ENCODE measurements around the gene RASSF3.

Gene RASSF3

GRCh38 chr12:64610079-64610659, at the start of gene RASSF3:
RASSF3 (plus strand) TSS chr12:64610495; CDS start chr12:64610633, 138 bp downstream.
- H3F3A ChIP-seq (ENCODE audit: low read depth) = no peaks in the 10 kb centered on the region
- H3K4me3 ChIP-seq (ENCODE audit: low read length, poor library complexity, severe bottlenecking) = peak within 1 kb of the TSS; percentile 77
- no peaks in the 10 kb centered on the region for H3K9me2 ChIP-seq (replicated peaks; ENCODE audit: low read depth, low read length)
- no peaks in the 10 kb centered on the region for H3K27me3 ChIP-seq (ENCODE audit: insufficient read depth, low read length, poor library complexity, severe bottlenecking)
- H3K4me1 ChIP-seq (ENCODE audit: insufficient read depth, low read length, poor library complexity, severe bottlenecking) = peaks cover 36% of the 10 kb centered on the region
- H3K4me2 ChIP-seq (ENCODE audit: low read depth, low read length, poor library complexity, severe bottlenecking) = peak within 1 kb of the TSS; percentile 95
- peaks cover 7% of the 10 kb centered on the region for H4K20me1 ChIP-seq (ENCODE audit: insufficient read depth, low read length, poor library complexity, severe bottlenecking)
- H3K9ac ChIP-seq (ENCODE audit: low read depth, low read length, poor library complexity, severe bottlenecking) = peak within 1 kb of the TSS; percentile 81
- no peaks in the 10 kb centered on the region for H3K36me3 ChIP-seq (ENCODE audit: insufficient read depth, low read length)
- H2AFZ ChIP-seq (ENCODE audit: low read length) = peak within 1 kb of the TSS; percentile 89
- H3K79me2 ChIP-seq (ENCODE audit: insufficient read depth, low read length) = peaks cover 48% of the 10 kb centered on the region
- no peaks in the 10 kb centered on the region for H3K9me3 ChIP-seq (ENCODE audit: insufficient read depth, low read depth, low read length)
- no peak for TF ChIP-seq EZH2phosphoT487 (IDR thresholded peaks at IDR 0.05; ENCODE audit: borderline replicate concordance)
- no peak for TF ChIP-seq CTCF (conservative IDR thresholded peaks at IDR 0.05; ENCODE audit: low read length)

- Histone ChIP-seq H3K4me3 (ENCODE audit: low read length, poor library complexity, severe bottlenecking) (no peak overlapping the region), H3F3A (ENCODE audit: low read depth) (no peaks in the 10 kb centered on the region), H3K27me3 (ENCODE audit: insufficient read depth, low read length, poor library complexity, severe bottlenecking) (no peaks in the 10 kb centered on the region), H3K79me2 (ENCODE audit: insufficient read depth, low read length) (no peaks in the 10 kb centered on the region), H3K36me3 (ENCODE audit: insufficient read depth, low read length) (no peaks in the 10 kb centered on the region), H3K4me1 (ENCODE audit: insufficient read depth, low read length, poor library complexity, severe bottlenecking) (no peaks in the 10 kb centered on the region), H4K20me1 (ENCODE audit: insufficient read depth, low read length, poor library complexity, severe bottlenecking) (no peaks in the 10 kb centered on the region), H3K9me3 (ENCODE audit: insufficient read depth, low read depth, low read length) (no peaks in the 10 kb centered on the region), H3K9me2 (replicated peaks; ENCODE audit: low read depth, low read length) (no peaks in the 10 kb centered on the region), H3K9ac (ENCODE audit: low read depth, low read length, poor library complexity, severe bottlenecking) (no peak overlapping the region), H2AFZ (ENCODE audit: low read length) (no peak overlapping the region), H3K4me2 (ENCODE audit: low read depth, low read length, poor library complexity, severe bottlenecking) (no peak overlapping the region)
- no peak for TF ChIP-seq EZH2phosphoT487 (IDR thresholded peaks at IDR 0.05; ENCODE audit: borderline replicate concordance)
- TF ChIP-seq CTCF (conservative IDR thresholded peaks at IDR 0.05; ENCODE audit: low read length) = no peak
Observed at GRCh38 chr12:64561302-64562136, 48.8 kb upstream of the RASSF3 start.

GRCh38 chr12:64566122-64566521, 44.2 kb upstream of the RASSF3 start:
- Histone ChIP-seq H3K9ac (ENCODE audit: low read depth, low read length, poor library complexity, severe bottlenecking) (no peak overlapping the region), H4K20me1 (ENCODE audit: insufficient read depth, low read length, poor library complexity, severe bottlenecking) (no peaks in the 10 kb centered on the region), H2AFZ (ENCODE audit: low read length) (no peak overlapping the region), H3K4me3 (ENCODE audit: low read length, poor library complexity, severe bottlenecking) (no peak overlapping the region), H3K27me3 (ENCODE audit: insufficient read depth, low read length, poor library complexity, severe bottlenecking) (no peaks in the 10 kb centered on the region), H3K9me3 (ENCODE audit: insufficient read depth, low read depth, low read length) (no peaks in the 10 kb centered on the region), H3F3A (ENCODE audit: low read depth) (no peaks in the 10 kb centered on the region), H3K4me1 (ENCODE audit: insufficient read depth, low read length, poor library complexity, severe bottlenecking) (no peaks in the 10 kb centered on the region), H3K4me2 (ENCODE audit: low read depth, low read length, poor library complexity, severe bottlenecking) (no peak overlapping the region), H3K36me3 (ENCODE audit: insufficient read depth, low read length) (no peaks in the 10 kb centered on the region), H3K9me2 (replicated peaks; ENCODE audit: low read depth, low read length) (no peaks in the 10 kb centered on the region), H3K79me2 (ENCODE audit: insufficient read depth, low read length) (no peaks in the 10 kb centered on the region)
- TF ChIP-seq EZH2phosphoT487 (IDR thresholded peaks at IDR 0.05; ENCODE audit: borderline replicate concordance) (no peak), CTCF (conservative IDR thresholded peaks at IDR 0.05; ENCODE audit: low read length) (no peak)
